PFSK-1 (cell line): Measurements from ENCODE around the gene C2CD5. TPM values are rescaled to one million over a fixed set of nuclear protein-coding genes. Genes with fewer than 3 reads are reported as not detected.

Source experiments
- FOXP2 ChIP-seq: optimal IDR thresholded peaks from 2 replicates; pipeline ENCODE3; 2011; ENCODE audit warnings: borderline replicate concordance, control low read depth, inconsistent platforms; ENCODE audit not compliant: insufficient read depth; ENCODE audit errors: extremely low read length, extremely low read depth
- POLR2AphosphoS5 ChIP-seq: IDR thresholded peaks from 2 replicates; pipeline ENCODE4 v1.6.1; 2012; ENCODE audit warnings: low read depth, mild to moderate bottlenecking, control low read depth, low read length, moderate library complexity
- REST ChIP-seq, 2 experiments: IDR thresholded peaks; 2 replicates each; pipeline versions ENCODE4 v1.6.1 to v1.8.0; 2011 to 2012; ENCODE audit warnings: low read depth in 2 of 2, low read length in 2 of 2, control low read depth in 1 of 2, inconsistent platforms in 1 of 2, mild to moderate bottlenecking in 1 of 2, moderate library complexity in 1 of 2; ENCODE audit not compliant: insufficient read depth in 1 of 2
- SIN3A ChIP-seq: IDR thresholded peaks from 2 replicates; pipeline ENCODE4 v1.6.1; 2012; ENCODE audit warnings: mild to moderate bottlenecking, low read length, moderate library complexity, borderline replicate concordance; ENCODE audit not compliant: insufficient read depth
- TAF1 ChIP-seq: IDR thresholded peaks from 2 replicates; pipeline ENCODE4 v1.6.1; 2012; ENCODE audit warnings: low read length, control low read depth, borderline replicate concordance; ENCODE audit not compliant: insufficient read depth
- polyA plus RNA-seq: library from polyadenylated mRNA; unstranded; fragments of >200 nt; gene quantifications from one replicate; pipeline ENCODE4 v1.2.1, GENCODE V29; 2012; ENCODE audit warnings: low read depth, missing spikeins; ENCODE audit not compliant: insufficient read length

C2CD5 gene
- 5.2 TPM for polyA plus RNA-seq

- TF ChIP-seq TAF1 (no peak), POLR2AphosphoS5 (peak; percentile 82), REST (IDR thresholded peaks at IDR 0.05; ENCODE audit: insufficient read depth in 1 of 2, low read depth in 2 of 2, low read length in 2 of 2) (0 out of 4 replicates have a peak, but pooled peaks of 1 of the 2 experiments have one; percentile 39), SIN3A (no peak), FOXP2 (no peak)
Observed at GRCh38 chr12:22544038-22544979, at the start of gene C2CD5. C2CD5 (minus strand) TSS chr12:22544542; CDS start chr12:22544150, 392 bp downstream.

GRCh38 chr12:22593864-22594263 lies 49.5 kb upstream of the C2CD5 start:
- TF ChIP-seq TAF1, result no peak
- TF ChIP-seq REST (IDR thresholded peaks at IDR 0.05; ENCODE audit: insufficient read depth in 1 of 2, low read depth in 2 of 2, low read length in 2 of 2), result no peak
- no peak for TF ChIP-seq SIN3A
- TF ChIP-seq POLR2AphosphoS5, result no peak
- no peak for TF ChIP-seq FOXP2

DNA sequence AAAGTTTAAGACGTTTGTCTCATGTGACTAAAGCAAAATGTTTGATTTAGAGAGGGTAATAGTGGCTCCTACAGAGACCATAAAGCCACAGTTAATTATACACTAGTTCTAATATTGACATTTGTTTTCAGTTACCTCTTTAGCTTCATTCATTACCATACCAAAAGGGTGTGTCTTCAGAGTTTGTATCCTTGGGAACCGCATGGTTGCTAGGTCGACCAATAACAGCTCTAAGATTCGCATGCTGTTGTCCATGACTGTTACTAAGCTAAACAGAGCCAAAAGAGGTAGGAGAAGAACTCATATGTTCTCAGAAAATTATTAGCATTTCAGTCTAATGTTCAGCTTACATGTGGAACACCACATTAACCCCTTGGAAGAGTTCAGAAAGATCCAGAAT lies 44.5 kb upstream of the C2CD5 start:
- TF ChIP-seq TAF1 (no peak), REST (IDR thresholded peaks at IDR 0.05; ENCODE audit: insufficient read depth in 1 of 2, low read depth in 2 of 2, low read length in 2 of 2) (no peak), POLR2AphosphoS5 (no peak), FOXP2 (no peak), SIN3A (no peak)

DNA sequence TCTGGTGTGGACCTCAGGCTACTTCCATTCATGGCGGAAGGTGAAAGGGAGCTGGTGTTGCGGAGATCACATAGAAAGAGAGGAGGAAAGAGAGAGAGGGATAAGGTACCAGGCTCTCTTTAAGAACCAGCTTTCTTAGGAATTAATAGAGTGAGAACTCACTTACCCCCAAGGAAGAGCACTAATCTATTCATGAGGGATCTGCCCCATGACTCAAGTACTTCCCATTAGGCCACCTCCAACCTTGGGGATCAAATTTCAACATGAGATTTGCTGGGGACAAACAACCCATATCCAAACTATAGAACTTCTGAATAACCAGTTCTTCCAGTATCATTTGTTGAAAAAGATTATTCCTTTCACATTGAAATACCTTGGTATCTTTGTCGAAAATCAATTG lies 34.0 kb upstream of the C2CD5 start:
- TF ChIP-seq POLR2AphosphoS5, result no peak

DNA sequence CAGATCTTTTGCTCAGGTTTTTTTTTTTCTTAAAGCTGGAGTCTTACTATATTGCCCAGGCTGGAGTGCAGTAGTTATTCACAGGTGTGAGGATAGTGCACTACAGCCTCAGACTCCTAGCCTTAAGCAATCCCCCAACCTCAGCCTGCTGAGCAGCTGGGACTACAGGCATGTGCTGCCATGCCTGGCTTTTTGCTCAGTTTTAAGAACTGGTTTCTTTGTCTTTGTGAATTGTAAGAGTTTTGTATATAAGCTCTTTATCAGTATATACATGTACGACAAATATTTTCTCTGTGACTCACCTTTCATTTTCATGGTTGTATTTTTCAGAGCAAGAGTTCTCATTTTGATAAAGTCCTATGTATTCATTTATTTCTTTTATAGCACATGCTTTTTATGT lies 33.3 kb upstream of the C2CD5 start:
- TF ChIP-seq TAF1 (no peak), REST (IDR thresholded peaks at IDR 0.05; ENCODE audit: insufficient read depth in 1 of 2, low read depth in 2 of 2, low read length in 2 of 2) (no peak), FOXP2 (no peak), SIN3A (no peak), POLR2AphosphoS5 (no peak)
